GM19099 (cell line): ENCODE data around the gene HJURP.

ENCODE experiments used
- POLR2A ChIP-seq: IDR thresholded peaks from 3 replicates; pipeline ENCODE4 v1.6.1; 2011; ENCODE audit warnings: low read depth; ENCODE audit not compliant: insufficient read length; ENCODE audit errors: extremely low read depth

Gene HJURP

DNA sequence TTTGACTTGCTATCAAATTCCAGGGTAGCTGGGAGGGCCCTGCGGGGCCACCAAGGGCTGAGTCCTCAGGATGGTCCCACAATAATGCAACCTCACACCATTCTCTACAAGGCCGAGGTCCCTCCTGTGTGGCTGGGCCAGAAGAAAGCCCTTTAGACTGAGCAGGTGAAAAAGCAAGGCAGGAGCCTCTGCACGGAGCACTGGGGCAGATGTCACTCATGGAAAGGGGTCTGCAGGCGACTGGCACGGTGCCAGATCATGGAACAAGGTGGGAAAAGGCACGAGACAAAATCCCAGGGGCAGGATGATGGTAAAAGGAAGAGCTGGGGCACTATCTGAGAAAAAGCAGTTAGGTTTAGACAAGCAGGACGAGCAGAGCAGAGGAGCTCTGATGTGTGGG lies 16.1 kb downstream of the HJURP start:
- TF ChIP-seq POLR2A: no peak

DNA sequence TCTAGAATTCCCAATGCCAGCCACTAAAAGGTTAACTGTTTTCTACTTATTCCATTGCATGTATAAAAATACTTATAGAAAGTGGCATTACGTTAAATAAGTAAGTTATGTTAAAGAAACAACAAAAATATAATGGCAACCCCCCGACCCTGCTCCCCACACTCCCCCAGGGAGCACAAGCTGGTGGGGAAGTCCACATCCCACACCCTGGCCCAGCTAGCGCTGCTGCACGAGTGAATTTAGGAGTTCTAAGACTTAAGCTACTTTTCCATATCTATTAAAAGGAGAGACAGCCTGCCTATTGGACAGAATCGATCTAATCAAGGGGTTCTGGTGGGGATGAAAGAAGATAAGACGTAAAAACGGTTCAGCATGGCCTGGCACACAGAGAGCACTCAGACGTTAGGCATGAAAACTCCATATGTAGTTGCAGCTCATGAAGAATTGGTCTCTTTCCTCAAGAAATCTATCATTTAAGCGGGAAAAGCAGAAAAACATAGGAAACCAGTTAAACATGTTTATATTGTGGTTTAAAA lies 16.6 kb downstream of the HJURP start:
- TF ChIP-seq POLR2A: no peak

DNA sequence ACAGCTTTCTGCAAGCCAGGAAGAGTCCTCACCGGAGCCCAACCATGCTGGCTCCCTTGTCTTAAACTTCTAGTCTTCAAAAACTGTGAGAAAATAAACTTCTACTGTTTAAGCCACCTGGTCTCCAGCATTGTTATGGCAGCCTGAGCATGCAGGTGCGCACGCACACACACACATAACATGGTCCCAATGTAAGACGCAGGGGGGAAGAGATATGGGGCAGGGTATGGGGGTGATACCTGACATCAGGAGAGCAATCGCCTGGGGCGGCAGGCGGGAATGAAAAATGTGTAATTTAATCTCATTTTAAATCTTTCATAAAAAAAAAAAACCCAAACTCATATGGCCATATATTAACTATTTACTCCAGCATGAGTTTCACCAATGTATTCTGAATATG lies 18.0 kb downstream of the HJURP start:
- TF ChIP-seq POLR2A: no peak

DNA sequence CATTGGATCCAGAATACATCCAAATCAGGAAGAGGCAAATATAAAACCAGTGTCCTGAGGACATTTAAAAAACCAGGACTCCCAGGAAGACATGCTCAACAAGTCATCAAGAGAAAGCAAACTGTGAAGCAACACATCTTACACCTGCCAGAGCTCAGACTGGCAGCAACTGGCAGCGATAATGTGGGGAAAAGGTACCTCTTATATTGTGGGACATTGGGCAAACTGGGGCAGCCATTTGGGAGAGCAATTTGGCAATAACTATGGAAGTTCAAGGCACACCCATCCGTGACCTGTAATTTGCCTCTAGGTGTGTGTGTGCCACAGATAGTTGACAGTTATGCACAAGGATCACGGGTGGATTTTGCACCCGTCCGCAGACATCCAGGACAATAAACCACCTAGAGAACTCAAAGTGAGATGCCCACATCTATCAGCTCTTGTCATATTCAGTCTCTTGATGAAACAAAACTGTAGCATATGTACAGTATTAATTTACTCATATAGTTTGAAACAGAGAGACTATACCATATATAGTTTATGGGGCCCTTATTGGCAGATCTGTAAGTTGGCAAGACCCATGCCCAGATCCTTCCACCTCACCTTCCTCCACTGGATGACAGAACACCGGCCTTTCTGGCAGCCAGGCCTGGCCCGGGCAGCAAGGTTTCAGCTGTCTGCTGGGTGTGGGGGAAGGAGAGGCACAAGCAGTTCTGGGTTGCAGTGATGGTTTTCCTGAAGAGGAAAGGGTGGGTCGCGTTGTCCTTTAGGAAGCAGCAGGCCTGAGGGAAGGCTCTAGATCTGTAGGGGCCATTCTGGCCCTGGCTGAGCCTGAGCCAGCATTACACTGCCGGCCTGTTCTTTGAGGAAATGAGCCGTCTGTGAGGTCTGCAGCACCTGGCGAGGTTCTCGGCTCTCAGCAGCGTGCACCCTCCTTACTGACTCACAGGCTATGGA lies 18.8 kb downstream of the HJURP start:
- peak; percentile 7 for TF ChIP-seq POLR2A

DNA sequence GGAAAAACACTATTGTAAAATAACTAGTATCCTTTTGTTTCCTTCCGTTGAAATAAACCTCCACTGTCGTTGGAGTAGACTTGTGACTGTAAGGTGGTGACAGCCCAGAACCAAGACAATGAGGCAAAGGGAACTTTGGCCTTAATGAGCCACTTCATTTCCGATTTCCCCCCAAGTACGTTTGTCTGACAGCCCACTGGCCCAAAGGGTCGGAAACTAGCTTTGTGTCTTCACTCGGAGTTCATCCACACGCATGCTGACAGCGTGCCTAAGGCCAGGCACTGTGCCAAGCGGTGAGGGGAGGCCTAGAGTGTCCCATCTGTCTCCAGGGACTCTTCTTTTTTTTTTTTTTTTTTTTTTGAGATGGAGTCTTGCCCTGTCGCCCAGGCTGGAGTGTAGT lies 21.0 kb downstream of the HJURP start:
- TF ChIP-seq POLR2A: no peak

DNA sequence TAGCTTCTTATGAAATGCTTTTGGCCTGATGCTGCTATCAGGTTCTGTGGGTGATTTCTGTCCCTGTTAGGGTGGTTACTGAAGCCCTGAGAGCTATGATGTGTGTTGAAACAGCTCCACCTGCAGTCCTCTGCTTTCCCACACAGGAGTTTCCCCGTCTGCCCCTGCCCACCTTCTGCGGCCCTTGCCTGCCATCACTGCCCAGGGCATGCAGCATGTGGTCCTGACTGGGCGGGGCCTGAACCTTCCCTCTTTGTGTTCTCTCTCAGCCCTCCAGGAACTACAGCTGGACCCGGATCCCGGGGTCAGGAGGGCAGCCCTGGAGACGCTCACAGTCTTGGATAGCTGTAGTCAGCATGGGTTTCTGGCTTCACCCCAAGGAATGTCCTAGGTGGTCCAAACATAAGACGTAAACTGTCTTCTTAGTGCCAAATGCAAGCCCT lies 21.4 kb downstream of the HJURP start:
- TF ChIP-seq POLR2A: no peak

DNA sequence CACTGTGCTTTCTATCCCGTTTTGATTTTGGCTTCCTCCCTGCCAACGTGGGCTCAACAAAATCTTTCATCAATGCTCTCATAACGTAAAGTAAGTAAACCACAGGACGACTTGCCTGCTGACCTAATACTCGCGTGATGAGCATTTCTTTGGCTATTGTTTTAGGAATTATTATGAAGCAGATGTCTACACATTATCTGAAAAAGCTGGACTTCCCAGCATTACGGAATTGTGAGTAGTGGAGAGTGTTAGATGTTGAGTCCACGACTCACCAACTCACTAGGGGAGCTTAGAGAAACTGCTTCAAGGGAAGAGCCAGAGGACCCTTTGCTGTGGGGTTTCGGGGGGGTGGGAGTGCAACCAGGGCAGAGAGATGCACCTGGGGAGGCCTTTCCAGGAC lies 21.9 kb downstream of the HJURP start:
- TF ChIP-seq POLR2A: no peak

DNA sequence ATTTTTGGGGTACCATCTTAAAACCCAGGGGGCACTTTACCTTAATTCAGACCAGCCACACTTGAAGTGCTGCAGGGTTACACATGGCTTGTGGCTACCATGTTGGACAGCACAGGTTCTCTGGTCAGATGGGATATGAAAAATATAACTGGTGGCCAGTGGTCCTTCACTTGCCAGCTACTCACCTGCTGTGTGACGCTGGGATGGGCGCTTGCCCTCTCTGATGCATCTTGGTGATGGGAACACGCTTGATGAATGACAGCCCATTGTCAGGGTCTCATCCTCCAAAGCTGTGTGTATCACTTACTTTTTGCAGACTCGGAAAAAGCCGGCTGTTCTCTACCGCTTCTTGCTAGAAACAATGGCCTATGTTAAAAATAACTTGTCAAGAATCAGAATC lies 22.5 kb downstream of the HJURP start:
- no peak for TF ChIP-seq POLR2A

DNA sequence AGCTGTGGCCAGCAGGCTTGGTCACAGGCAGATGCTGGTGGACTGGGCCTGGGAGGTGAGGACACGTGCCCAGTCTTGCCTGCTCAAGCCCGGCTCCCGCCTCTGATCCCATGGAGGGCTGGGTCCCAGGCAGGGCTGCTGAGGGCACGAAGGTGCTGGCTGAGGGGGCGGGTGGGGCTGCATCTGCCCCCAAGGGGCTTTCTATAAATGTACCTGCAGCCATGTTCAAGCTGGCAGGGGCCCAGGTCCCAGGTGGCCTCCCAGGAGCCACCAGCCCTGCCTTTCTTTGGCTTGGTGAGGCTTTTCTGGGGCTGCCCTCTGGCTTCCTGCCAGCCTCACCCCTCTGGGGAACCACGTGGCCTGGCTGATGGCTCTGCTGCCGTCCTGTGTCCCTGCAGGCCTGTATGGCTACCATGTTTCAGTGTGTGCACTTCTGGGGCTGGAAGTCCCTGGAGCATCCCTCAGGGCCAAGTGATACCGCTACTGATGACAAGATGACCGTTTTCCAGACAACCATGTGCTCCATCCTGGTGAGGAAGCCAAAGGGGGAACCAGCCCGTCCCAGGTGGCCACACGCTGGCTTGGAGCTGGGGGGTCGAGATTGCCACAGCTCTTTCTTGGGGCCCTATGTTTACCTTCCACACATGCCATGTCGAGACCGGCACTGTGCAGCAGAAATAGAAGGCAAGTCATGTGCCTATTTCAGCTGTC lies 23.2 kb downstream of the HJURP start:
- no peak for TF ChIP-seq POLR2A

DNA sequence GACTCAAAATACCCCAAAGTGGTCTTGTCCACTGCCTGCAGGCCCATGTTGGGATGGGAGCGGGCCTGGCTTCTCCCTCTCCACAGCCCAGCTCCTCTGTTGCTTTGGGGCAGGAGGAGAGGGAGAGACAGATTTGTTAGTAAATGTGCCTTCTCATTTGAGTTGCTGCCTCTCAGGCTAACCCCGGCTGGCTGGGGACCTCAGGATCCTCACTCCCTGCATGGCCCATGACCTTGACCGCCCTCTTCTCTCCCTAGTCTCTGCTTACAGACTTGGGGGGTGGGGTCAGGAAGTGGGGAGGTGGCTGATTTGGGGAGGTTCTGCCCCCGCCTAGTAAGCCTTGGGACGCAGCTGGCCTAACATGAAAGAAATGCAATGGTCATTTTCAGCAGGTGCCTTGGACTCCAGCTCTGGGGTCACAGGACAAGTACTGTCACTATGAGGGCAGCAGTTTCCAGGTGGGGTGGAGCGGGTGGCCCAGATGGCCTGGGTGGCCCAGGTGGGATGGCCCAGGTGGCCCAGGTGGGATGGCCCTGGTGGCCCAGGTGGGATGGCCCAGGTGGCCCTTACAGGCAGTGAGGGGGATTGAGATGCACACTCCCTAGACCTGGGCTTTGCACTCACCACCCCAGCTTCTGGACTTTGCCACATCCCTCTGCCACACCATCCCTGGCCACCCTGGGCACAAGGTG lies 24.1 kb downstream of the HJURP start:
- TF ChIP-seq POLR2A: no peak

DNA sequence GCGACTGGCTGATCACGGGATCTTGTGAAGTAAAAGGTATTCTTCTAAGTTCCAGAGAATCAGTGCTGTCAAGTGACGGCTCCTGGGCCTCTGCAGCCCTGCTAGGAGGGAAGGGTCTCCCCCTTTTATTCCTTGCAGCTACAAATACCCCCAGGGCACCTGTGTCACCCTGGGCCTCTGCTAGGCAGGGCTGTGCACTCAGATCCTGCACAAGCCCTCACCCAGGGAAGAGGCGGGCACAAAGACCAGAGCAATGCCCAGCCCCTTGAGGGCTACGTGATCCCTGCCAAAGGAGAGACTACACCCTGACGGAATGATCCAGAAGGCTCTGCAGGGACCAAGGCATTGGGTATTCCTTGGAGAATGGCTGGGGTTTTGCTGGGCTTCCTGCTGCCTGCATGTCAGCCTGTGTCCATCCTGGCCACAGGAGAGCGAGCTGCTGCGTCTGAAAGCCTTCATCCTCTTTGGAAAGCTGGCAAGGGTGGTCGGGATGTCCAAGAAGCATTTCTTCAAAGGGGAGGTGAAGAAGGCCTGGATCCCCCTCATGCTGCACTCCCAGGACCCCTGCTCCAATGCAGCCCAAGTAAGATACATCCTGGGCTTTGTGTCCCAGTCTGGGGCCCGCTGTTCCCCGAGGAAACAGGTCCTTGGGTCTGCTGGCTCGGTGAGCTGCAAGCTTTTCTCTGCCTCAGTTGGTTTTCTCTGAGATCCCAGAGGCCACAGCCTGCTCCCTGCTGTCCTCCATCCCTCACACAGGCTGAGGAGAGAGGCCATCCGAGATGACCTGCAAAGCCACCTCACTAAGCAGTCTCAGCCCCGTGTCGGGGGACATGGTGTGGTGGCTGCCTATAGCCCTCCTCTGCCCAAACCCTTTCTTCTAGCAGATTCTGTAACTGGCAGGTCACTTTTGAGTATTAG lies 24.9 kb downstream of the HJURP start:
- no peak for TF ChIP-seq POLR2A

DNA sequence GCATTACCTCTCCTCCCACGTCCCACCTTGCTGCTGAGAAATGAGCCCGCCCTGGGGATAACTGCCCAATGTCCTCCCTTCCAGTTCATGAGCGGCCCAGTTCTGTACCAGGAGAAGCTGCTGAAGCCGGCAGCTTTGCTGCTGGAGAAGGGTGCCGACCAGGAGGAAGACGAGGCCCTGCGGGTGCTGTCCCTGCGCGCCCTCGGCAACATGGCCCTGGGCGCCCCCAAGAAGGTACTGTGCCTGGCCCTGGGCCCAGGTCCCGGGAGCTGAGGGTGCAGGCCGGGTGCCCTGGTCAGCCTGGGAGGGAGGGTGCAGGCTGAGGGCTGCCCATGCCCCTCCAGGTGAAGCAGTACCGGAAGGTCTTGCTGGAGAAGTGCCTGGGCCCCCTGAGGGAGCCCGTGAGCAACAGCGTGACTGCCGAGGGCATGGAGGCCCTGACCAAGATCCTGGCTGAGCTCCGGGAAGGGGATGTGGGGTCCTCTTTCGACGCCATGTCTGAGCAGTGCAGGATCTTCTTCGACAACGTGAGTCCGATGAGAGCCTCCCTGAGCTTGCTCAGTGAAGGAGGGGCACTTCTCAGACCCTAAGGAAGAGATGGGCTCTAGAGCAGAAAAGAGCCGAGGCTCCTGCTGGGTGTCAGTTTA lies 25.7 kb downstream of the HJURP start:
- no peak for TF ChIP-seq POLR2A

DNA sequence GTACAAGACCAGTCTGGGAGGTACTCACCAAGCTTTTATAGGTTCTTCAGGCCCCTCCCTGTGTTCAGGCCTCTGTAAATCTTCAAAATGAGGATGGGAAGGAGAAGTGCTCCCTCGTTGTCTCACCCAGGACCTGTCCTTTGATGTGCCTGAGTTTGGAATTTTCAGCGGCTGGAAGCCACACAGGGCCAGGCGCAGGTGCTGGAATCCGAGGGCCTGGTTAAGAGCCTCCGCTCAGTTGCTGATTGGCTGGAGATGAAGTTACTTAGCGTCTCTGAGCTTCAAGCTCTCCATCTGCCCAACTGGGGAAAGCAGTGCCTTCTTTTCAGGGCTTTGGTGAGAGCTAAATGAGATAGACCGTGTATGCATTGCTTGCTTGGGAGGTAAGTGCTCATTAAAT lies 30.0 kb downstream of the HJURP start:
- TF ChIP-seq POLR2A: no peak

DNA sequence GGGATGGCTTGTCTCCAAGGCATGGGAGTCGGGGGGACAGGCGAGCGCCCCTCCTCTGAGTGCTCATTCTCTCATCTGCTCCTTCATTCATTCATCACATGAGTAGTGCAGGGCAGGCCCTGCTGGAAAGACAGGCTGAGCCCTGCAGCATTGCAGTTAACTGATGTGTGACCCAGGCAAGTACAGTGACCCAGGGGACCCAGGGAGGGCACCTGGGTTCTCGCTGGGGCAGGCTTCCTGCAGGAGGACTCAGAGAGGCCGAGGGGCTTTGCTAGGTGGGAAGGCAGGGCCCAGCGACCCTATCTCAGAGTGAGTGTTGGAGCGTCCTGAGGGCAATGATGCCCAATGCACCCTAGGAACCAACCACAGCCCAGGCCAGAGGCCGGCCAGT lies 30.6 kb downstream of the HJURP start:
- no peak for TF ChIP-seq POLR2A
